H9 (cell line): ENCODE measurements around the gene MORN5. TPM values are rescaled to one million over a fixed set of nuclear protein-coding genes. Genes with fewer than 3 reads are reported as not detected.

ENCODE experiments used
- DNase-seq: peaks from one replicate; pipeline ENCODE4 v3.0.0-alpha.2; 2017
- H2AFZ ChIP-seq: one replicate; pipeline ENCODE4 v1.6.1; 2013; ENCODE audit warnings: mild to moderate bottlenecking, low read length, control low read depth, moderate library complexity
- H2AK5ac ChIP-seq: 2 replicates; pipeline ENCODE4 v1.6.1; 2013; ENCODE audit warnings: low read length, control low read depth, mixed read lengths; ENCODE audit not compliant: insufficient read length
- H2BK120ac ChIP-seq: one replicate; pipeline ENCODE4 v1.6.1; 2013; ENCODE audit warnings: low read depth, mild to moderate bottlenecking, low read length, control low read depth, inconsistent platforms; ENCODE audit not compliant: poor library complexity, severe bottlenecking
- H2BK12ac ChIP-seq: 2 replicates; pipeline ENCODE4 v1.6.1; 2013; ENCODE audit warnings: low read length, control low read depth, mixed read lengths, low read depth; ENCODE audit not compliant: insufficient read length
- H2BK15ac ChIP-seq: 2 replicates; pipeline ENCODE4 v1.6.1; 2013; ENCODE audit warnings: low read depth, low read length, control low read depth
- H2BK20ac ChIP-seq: one replicate; pipeline ENCODE4 v1.6.1; 2013; ENCODE audit warnings: low read depth, mild to moderate bottlenecking, low read length, control low read depth, inconsistent platforms; ENCODE audit not compliant: poor library complexity, severe bottlenecking
- H2BK5ac ChIP-seq: 2 replicates; pipeline ENCODE4 v1.6.1; 2013; ENCODE audit warnings: low read length, control low read depth, mixed read lengths; ENCODE audit not compliant: insufficient read length
- H3K14ac ChIP-seq: 2 replicates; pipeline ENCODE4 v1.6.1; 2013; ENCODE audit warnings: low read length, control low read depth; ENCODE audit not compliant: insufficient read depth
- H3K18ac ChIP-seq: 2 replicates; pipeline ENCODE4 v1.6.1; 2013; ENCODE audit warnings: low read depth, mild to moderate bottlenecking, mixed read lengths, low read length, control low read depth; ENCODE audit not compliant: insufficient read length
- H3K23ac ChIP-seq: 2 replicates; pipeline ENCODE4 v1.6.1; 2013; ENCODE audit warnings: low read length, control low read depth, mixed read lengths, low read depth; ENCODE audit not compliant: insufficient read length
- H3K23me2 ChIP-seq: 2 replicates; pipeline ENCODE4 v1.6.1; 2013; ENCODE audit warnings: low read depth, mild to moderate bottlenecking, mixed read lengths, low read length, control low read depth; ENCODE audit not compliant: insufficient read length, poor library complexity, severe bottlenecking
- H3K27ac ChIP-seq: 2 replicates; pipeline ENCODE4 v1.5.1; 2013; ENCODE audit warnings: low read length, control low read depth, mixed read lengths, low read depth; ENCODE audit not compliant: insufficient read length
- H3K27me3 ChIP-seq: 2 replicates; pipeline ENCODE4 v1.6.1; 2013; ENCODE audit warnings: low read length, control low read depth, inconsistent platforms; ENCODE audit not compliant: insufficient read depth
- H3K4ac ChIP-seq: 2 replicates; pipeline ENCODE4 v1.6.1; 2013; ENCODE audit warnings: low read depth, mild to moderate bottlenecking, control low read depth, inconsistent platforms, low read length, moderate library complexity
- H3K4me1 ChIP-seq: 2 replicates; pipeline ENCODE4 v1.6.1; 2013; ENCODE audit warnings: low read length, control low read depth, inconsistent platforms; ENCODE audit not compliant: insufficient read depth
- H3K4me2 ChIP-seq: 2 replicates; pipeline ENCODE4 v1.6.1; 2013; ENCODE audit warnings: low read length, control low read depth, mixed read lengths; ENCODE audit not compliant: insufficient read length, insufficient read depth
- H3K56ac ChIP-seq: 2 replicates; pipeline ENCODE4 v1.6.1; 2013; ENCODE audit warnings: low read depth, mild to moderate bottlenecking, mixed read lengths, low read length, control low read depth; ENCODE audit not compliant: insufficient read length
- H3K79me1 ChIP-seq: 2 replicates; pipeline ENCODE4 v1.6.1; 2013; ENCODE audit warnings: low read depth, mild to moderate bottlenecking, moderate library complexity, low read length, control low read depth, inconsistent platforms; ENCODE audit not compliant: insufficient read depth, poor library complexity, severe bottlenecking
- H3K79me2 ChIP-seq: 2 replicates; pipeline ENCODE4 v1.6.1; 2013; ENCODE audit warnings: low read length, control low read depth, inconsistent platforms; ENCODE audit not compliant: insufficient read depth
- H3K9ac ChIP-seq: 2 replicates; pipeline ENCODE4 v1.6.1; 2013; ENCODE audit warnings: low read length, control low read depth, mixed read lengths; ENCODE audit not compliant: insufficient read length; ENCODE audit errors: extremely low read depth
- H3K9me3 ChIP-seq: one replicate; pipeline ENCODE4 v1.6.1; 2013; ENCODE audit warnings: low read depth, low read length, inconsistent platforms; ENCODE audit not compliant: control insufficient read depth
- H3T11ph ChIP-seq: one replicate; pipeline ENCODE4 v1.6.1; 2013; ENCODE audit warnings: mild to moderate bottlenecking, low read length, control low read depth, inconsistent platforms
- H4K20me1 ChIP-seq: one replicate; pipeline ENCODE4 v1.6.1; 2013; ENCODE audit not compliant: control insufficient read depth, insufficient read length, insufficient read depth
- H4K5ac ChIP-seq: 2 replicates; pipeline ENCODE4 v1.6.1; 2013; ENCODE audit warnings: low read depth, mild to moderate bottlenecking, mixed read lengths, low read length, control low read depth; ENCODE audit not compliant: insufficient read length
- H4K8ac ChIP-seq: replicated peaks from 2 replicates; pipeline ENCODE4 v1.6.1; 2013; ENCODE audit warnings: low read length, control low read depth, mixed read lengths, low read depth; ENCODE audit not compliant: insufficient read length
- H4K91ac ChIP-seq: 2 replicates; pipeline ENCODE4 v1.6.1; 2013; ENCODE audit warnings: low read depth, mild to moderate bottlenecking, moderate library complexity, mixed read lengths, low read length, control low read depth; ENCODE audit not compliant: insufficient read length
- H3K27ac Mint-ChIP-seq, 3 experiments: 2 replicates in 2 of 3; 3 replicates in 1 of 3; pipeline ENCODE4 v1.8.0; 2020 to 2021; ENCODE audit warnings: mixed read lengths in 3 of 3, mild to moderate bottlenecking in 1 of 3, moderate library complexity in 1 of 3
- H3K27me3 Mint-ChIP-seq: 2 replicates; pipeline ENCODE4 v1.8.0; 2021; ENCODE audit warnings: low read depth, mild to moderate bottlenecking, moderate library complexity, mixed read lengths
- H3K36me3 Mint-ChIP-seq, 3 experiments: 2 replicates in 2 of 3; 3 replicates in 1 of 3; pipeline ENCODE4 v1.8.0; 2020 to 2021; ENCODE audit warnings: low read depth in 3 of 3, mixed read lengths in 3 of 3; ENCODE audit not compliant: insufficient read depth in 1 of 3
- H3K4me1 Mint-ChIP-seq, 2 experiments: 2 replicates each; pipeline ENCODE4 v1.8.0; 2020; ENCODE audit warnings: mixed read lengths in 2 of 2
- H3K4me3 Mint-ChIP-seq, 2 experiments: 2 replicates in 1 of 2; 3 replicates in 1 of 2; pipeline ENCODE4 v1.8.0; 2020 to 2021; ENCODE audit warnings: mild to moderate bottlenecking in 2 of 2, mixed read lengths in 2 of 2, moderate library complexity in 1 of 2
- H3K9me3 Mint-ChIP-seq, 2 experiments: 2 replicates in 1 of 2; 3 replicates in 1 of 2; pipeline ENCODE4 v1.8.0; 2020; ENCODE audit warnings: mild to moderate bottlenecking in 2 of 2, mixed read lengths in 2 of 2, moderate library complexity in 1 of 2
- CTCF ChIP-seq: fragments of 200-600 bp; sonication (generic); conservative IDR thresholded peaks from 3 replicates; pipeline ENCODE4 v1.8.0; 2021; ENCODE audit warnings: antibody characterized with exemption, mild to moderate bottlenecking
- total RNA-seq: library from RNA; stranded (reverse); gene quantifications from 2 replicates; pipeline ENCODE4 v1.2.1, GENCODE V29; 2021

The MORN5 gene
- total RNA-seq, 1 experiment from 2014 or later: not detected

GRCh38 chr9:122162415-122162814 is 2.7 kb downstream of the MORN5 start:
- Histone ChIP-seq H3K27me3 (no peaks in the 10 kb centered on the region), H3K79me2 (peaks cover 4% of the 10 kb centered on the region; the same call in 1 of the 2 replicates), H4K20me1 (no peaks in the 10 kb centered on the region), H4K91ac (no peak overlapping the region), H3K23me2 (peaks cover 4% of the 10 kb centered on the region), H2AFZ (no peak overlapping the region), H2BK12ac (no peak overlapping the region), H3K27ac (no peak overlapping the region), H3K23ac (no peak overlapping the region), H4K5ac (no peak overlapping the region), H2BK15ac (no peak overlapping the region), H3K18ac (no peak overlapping the region), H2BK20ac (no peak overlapping the region), H3K9me3 (no peaks in the 10 kb centered on the region), H2AK5ac (no peak overlapping the region), H3T11ph (no peak overlapping the region), H3K79me1 (peaks cover 4% of the 10 kb centered on the region), H4K8ac (no peak overlapping the region), H3K56ac (no peak overlapping the region), H3K4ac (no peak overlapping the region), H2BK5ac (no peak overlapping the region), H2BK120ac (no peak overlapping the region), H3K4me2 (no peak overlapping the region), H3K4me1 (no peaks in the 10 kb centered on the region), H3K9ac (no peak overlapping the region), H3K14ac (no peak overlapping the region)
- peaks cover 21% of the 10 kb centered on the region for H3K27me3 Mint-ChIP-seq
- no peak for TF ChIP-seq CTCF
- H3K9me3 Mint-ChIP-seq: peaks cover 10% of the 10 kb centered on the region in 2 experiments
- H3K27ac Mint-ChIP-seq: no peak overlapping the region
- no peak overlapping the region for H3K4me3 Mint-ChIP-seq
- H3K4me1 Mint-ChIP-seq: peaks cover 8 to 11% of the 10 kb centered on the region in 2 experiments
- peaks cover 0 to 3% (median 2%) of the 10 kb centered on the region in 3 experiments; a peak in 2 of 7 replicates for H3K36me3 Mint-ChIP-seq
- DNase-seq: no peak
